H9 (cell line): ENCODE data around the gene JAML. TPM values are rescaled to one million over a fixed set of nuclear protein-coding genes. Genes with fewer than 3 reads are reported as not detected.

Source experiments
- DNase-seq: peaks from one replicate; pipeline ENCODE4 v3.0.0-alpha.2; 2017
- H2AFZ ChIP-seq: one replicate; pipeline ENCODE4 v1.6.1; 2013; ENCODE audit warnings: mild to moderate bottlenecking, low read length, control low read depth, moderate library complexity
- H2AK5ac ChIP-seq: 2 replicates; pipeline ENCODE4 v1.6.1; 2013; ENCODE audit warnings: low read length, control low read depth, mixed read lengths; ENCODE audit not compliant: insufficient read length
- H2BK120ac ChIP-seq: one replicate; pipeline ENCODE4 v1.6.1; 2013; ENCODE audit warnings: low read depth, mild to moderate bottlenecking, low read length, control low read depth, inconsistent platforms; ENCODE audit not compliant: poor library complexity, severe bottlenecking
- H2BK12ac ChIP-seq: 2 replicates; pipeline ENCODE4 v1.6.1; 2013; ENCODE audit warnings: low read length, control low read depth, mixed read lengths, low read depth; ENCODE audit not compliant: insufficient read length
- H2BK15ac ChIP-seq: 2 replicates; pipeline ENCODE4 v1.6.1; 2013; ENCODE audit warnings: low read depth, low read length, control low read depth
- H2BK20ac ChIP-seq: one replicate; pipeline ENCODE4 v1.6.1; 2013; ENCODE audit warnings: low read depth, mild to moderate bottlenecking, low read length, control low read depth, inconsistent platforms; ENCODE audit not compliant: poor library complexity, severe bottlenecking
- H2BK5ac ChIP-seq: 2 replicates; pipeline ENCODE4 v1.6.1; 2013; ENCODE audit warnings: low read length, control low read depth, mixed read lengths; ENCODE audit not compliant: insufficient read length
- H3K14ac ChIP-seq: 2 replicates; pipeline ENCODE4 v1.6.1; 2013; ENCODE audit warnings: low read length, control low read depth; ENCODE audit not compliant: insufficient read depth
- H3K18ac ChIP-seq: 2 replicates; pipeline ENCODE4 v1.6.1; 2013; ENCODE audit warnings: low read depth, mild to moderate bottlenecking, mixed read lengths, low read length, control low read depth; ENCODE audit not compliant: insufficient read length
- H3K23ac ChIP-seq: 2 replicates; pipeline ENCODE4 v1.6.1; 2013; ENCODE audit warnings: low read length, control low read depth, mixed read lengths, low read depth; ENCODE audit not compliant: insufficient read length
- H3K23me2 ChIP-seq: 2 replicates; pipeline ENCODE4 v1.6.1; 2013; ENCODE audit warnings: low read depth, mild to moderate bottlenecking, mixed read lengths, low read length, control low read depth; ENCODE audit not compliant: insufficient read length, poor library complexity, severe bottlenecking
- H3K27ac ChIP-seq: 2 replicates; pipeline ENCODE4 v1.5.1; 2013; ENCODE audit warnings: low read length, control low read depth, mixed read lengths, low read depth; ENCODE audit not compliant: insufficient read length
- H3K27me3 ChIP-seq: 2 replicates; pipeline ENCODE4 v1.6.1; 2013; ENCODE audit warnings: low read length, control low read depth, inconsistent platforms; ENCODE audit not compliant: insufficient read depth
- H3K4ac ChIP-seq: 2 replicates; pipeline ENCODE4 v1.6.1; 2013; ENCODE audit warnings: low read depth, mild to moderate bottlenecking, control low read depth, inconsistent platforms, low read length, moderate library complexity
- H3K4me1 ChIP-seq: 2 replicates; pipeline ENCODE4 v1.6.1; 2013; ENCODE audit warnings: low read length, control low read depth, inconsistent platforms; ENCODE audit not compliant: insufficient read depth
- H3K4me2 ChIP-seq: 2 replicates; pipeline ENCODE4 v1.6.1; 2013; ENCODE audit warnings: low read length, control low read depth, mixed read lengths; ENCODE audit not compliant: insufficient read length, insufficient read depth
- H3K56ac ChIP-seq: 2 replicates; pipeline ENCODE4 v1.6.1; 2013; ENCODE audit warnings: low read depth, mild to moderate bottlenecking, mixed read lengths, low read length, control low read depth; ENCODE audit not compliant: insufficient read length
- H3K79me1 ChIP-seq: 2 replicates; pipeline ENCODE4 v1.6.1; 2013; ENCODE audit warnings: low read depth, mild to moderate bottlenecking, moderate library complexity, low read length, control low read depth, inconsistent platforms; ENCODE audit not compliant: insufficient read depth, poor library complexity, severe bottlenecking
- H3K79me2 ChIP-seq: 2 replicates; pipeline ENCODE4 v1.6.1; 2013; ENCODE audit warnings: low read length, control low read depth, inconsistent platforms; ENCODE audit not compliant: insufficient read depth
- H3K9ac ChIP-seq: 2 replicates; pipeline ENCODE4 v1.6.1; 2013; ENCODE audit warnings: low read length, control low read depth, mixed read lengths; ENCODE audit not compliant: insufficient read length; ENCODE audit errors: extremely low read depth
- H3K9me3 ChIP-seq: one replicate; pipeline ENCODE4 v1.6.1; 2013; ENCODE audit warnings: low read depth, low read length, inconsistent platforms; ENCODE audit not compliant: control insufficient read depth
- H3T11ph ChIP-seq: one replicate; pipeline ENCODE4 v1.6.1; 2013; ENCODE audit warnings: mild to moderate bottlenecking, low read length, control low read depth, inconsistent platforms
- H4K20me1 ChIP-seq: one replicate; pipeline ENCODE4 v1.6.1; 2013; ENCODE audit not compliant: control insufficient read depth, insufficient read length, insufficient read depth
- H4K5ac ChIP-seq: 2 replicates; pipeline ENCODE4 v1.6.1; 2013; ENCODE audit warnings: low read depth, mild to moderate bottlenecking, mixed read lengths, low read length, control low read depth; ENCODE audit not compliant: insufficient read length
- H4K8ac ChIP-seq: replicated peaks from 2 replicates; pipeline ENCODE4 v1.6.1; 2013; ENCODE audit warnings: low read length, control low read depth, mixed read lengths, low read depth; ENCODE audit not compliant: insufficient read length
- H4K91ac ChIP-seq: 2 replicates; pipeline ENCODE4 v1.6.1; 2013; ENCODE audit warnings: low read depth, mild to moderate bottlenecking, moderate library complexity, mixed read lengths, low read length, control low read depth; ENCODE audit not compliant: insufficient read length
- H3K27ac Mint-ChIP-seq, 3 experiments: 2 replicates in 2 of 3; 3 replicates in 1 of 3; pipeline ENCODE4 v1.8.0; 2020 to 2021; ENCODE audit warnings: mixed read lengths in 3 of 3, mild to moderate bottlenecking in 1 of 3, moderate library complexity in 1 of 3
- H3K27me3 Mint-ChIP-seq: 2 replicates; pipeline ENCODE4 v1.8.0; 2021; ENCODE audit warnings: low read depth, mild to moderate bottlenecking, moderate library complexity, mixed read lengths
- H3K36me3 Mint-ChIP-seq, 3 experiments: 2 replicates in 2 of 3; 3 replicates in 1 of 3; pipeline ENCODE4 v1.8.0; 2020 to 2021; ENCODE audit warnings: low read depth in 3 of 3, mixed read lengths in 3 of 3; ENCODE audit not compliant: insufficient read depth in 1 of 3
- H3K4me1 Mint-ChIP-seq, 2 experiments: 2 replicates each; pipeline ENCODE4 v1.8.0; 2020; ENCODE audit warnings: mixed read lengths in 2 of 2
- H3K4me3 Mint-ChIP-seq, 2 experiments: 2 replicates in 1 of 2; 3 replicates in 1 of 2; pipeline ENCODE4 v1.8.0; 2020 to 2021; ENCODE audit warnings: mild to moderate bottlenecking in 2 of 2, mixed read lengths in 2 of 2, moderate library complexity in 1 of 2
- H3K9me3 Mint-ChIP-seq, 2 experiments: 2 replicates in 1 of 2; 3 replicates in 1 of 2; pipeline ENCODE4 v1.8.0; 2020; ENCODE audit warnings: mild to moderate bottlenecking in 2 of 2, mixed read lengths in 2 of 2, moderate library complexity in 1 of 2
- CTCF ChIP-seq: fragments of 200-600 bp; sonication (generic); conservative IDR thresholded peaks from 3 replicates; pipeline ENCODE4 v1.8.0; 2021; ENCODE audit warnings: antibody characterized with exemption, mild to moderate bottlenecking
- WGBS: extraction: QIAGEN DNeasy Blood & Tissue Kit; methylation state at CpG from one replicate; pipeline ENCODE4 v1.1.7; 2013; ENCODE audit warnings: missing lambda C conversion rate, low lambda C conversion rate, mixed read lengths; ENCODE audit not compliant: insufficient read length; ENCODE audit errors: extremely low coverage; 5-methylcytosine and 5-hydroxymethylcytosine counted together
- total RNA-seq: library from RNA; stranded (reverse); gene quantifications from 2 replicates; pipeline ENCODE4 v1.2.1, GENCODE V29; 2021

JAML gene
- total RNA-seq, 1 experiment from 2014 or later = 0.48 TPM

GRCh38 chr11:118234833-118235232 lies 10.0 kb upstream of the JAML start:
- Histone ChIP-seq H3K4me1 (no peaks in the 10 kb centered on the region), H3K4ac (no peak overlapping the region), H3K79me2 (no peaks in the 10 kb centered on the region), H2BK15ac (no peak overlapping the region), H3K23me2 (no peaks in the 10 kb centered on the region), H2BK12ac (no peak overlapping the region), H2AK5ac (no peak overlapping the region), H3K9ac (no peak overlapping the region), H3K9me3 (no peaks in the 10 kb centered on the region), H3K23ac (no peak overlapping the region), H3K4me2 (no peak overlapping the region), H4K20me1 (no peaks in the 10 kb centered on the region), H3T11ph (no peak overlapping the region), H4K5ac (no peak overlapping the region), H3K27me3 (no peaks in the 10 kb centered on the region), H3K79me1 (no peaks in the 10 kb centered on the region), H2AFZ (no peak overlapping the region), H3K27ac (no peak overlapping the region), H3K14ac (no peak overlapping the region), H4K8ac (no peak overlapping the region), H4K91ac (no peak overlapping the region), H3K18ac (no peak overlapping the region), H2BK120ac (no peak overlapping the region), H2BK5ac (no peak overlapping the region), H3K56ac (no peak overlapping the region), H2BK20ac (no peak overlapping the region)
- Mint-ChIP-seq H3K4me1 (peaks cover 8% of the 10 kb centered on the region in 2 experiments), H3K27ac (no peak overlapping the region), H3K36me3 (no peaks in the 10 kb centered on the region), H3K4me3 (no peak overlapping the region), H3K27me3 (peaks cover 6% of the 10 kb centered on the region), H3K9me3 (no peaks in the 10 kb centered on the region)
- WGBS = no CpG with 5 or more reads among the region's 5 CpGs
- TF ChIP-seq CTCF = no peak
- DNase-seq = no peak
